Keratinocyte (primary cell): ENCODE results near the gene CDYL.

Experiments used
- EZH2 ChIP-seq: IDR thresholded peaks from one replicate; pipeline ENCODE4 v1.6.1; 2012; ENCODE audit warnings: inconsistent platforms, mild to moderate bottlenecking, low read length, moderate library complexity
- TF ChIP-seq, protein P1 (sequence below), 3 experiments: IDR thresholded peaks in 1 of 3; conservative IDR thresholded peaks in 1 of 3; optimal IDR thresholded peaks in 1 of 3; 2 replicates in 2 of 3; 3 replicates in 1 of 3; pipeline versions ENCODE3 to v1.5.1; 2011; ENCODE audit warnings: low read length in 3 of 3, mild to moderate bottlenecking in 3 of 3, moderate library complexity in 2 of 3, control low read depth in 1 of 3, inconsistent platforms in 1 of 3; ENCODE audit not compliant: insufficient read depth in 2 of 3; ENCODE audit errors: extremely low read depth in 1 of 3

DNA sequence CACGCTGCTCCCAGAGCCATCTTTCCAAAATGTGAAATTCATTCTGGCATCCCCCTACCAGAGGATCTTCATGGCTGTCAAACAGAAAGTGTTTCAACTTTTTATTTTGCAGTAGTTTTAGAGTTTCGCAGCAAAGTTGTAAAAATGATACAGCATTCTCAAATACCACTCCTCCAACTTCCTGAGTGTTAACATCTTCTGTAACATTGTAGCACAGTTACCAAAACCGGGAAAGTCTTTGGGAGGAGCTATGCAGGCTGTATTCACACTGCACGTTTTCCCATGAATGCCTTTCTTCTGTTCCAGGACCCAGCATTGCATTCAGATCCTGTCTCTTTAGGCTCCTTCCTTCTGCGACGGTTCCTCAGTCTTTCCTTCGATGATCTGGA lies 30.1 kb downstream of the CDYL start:
- TF ChIP-seq EZH2 = no peak
- TF ChIP-seq, protein P1, sequence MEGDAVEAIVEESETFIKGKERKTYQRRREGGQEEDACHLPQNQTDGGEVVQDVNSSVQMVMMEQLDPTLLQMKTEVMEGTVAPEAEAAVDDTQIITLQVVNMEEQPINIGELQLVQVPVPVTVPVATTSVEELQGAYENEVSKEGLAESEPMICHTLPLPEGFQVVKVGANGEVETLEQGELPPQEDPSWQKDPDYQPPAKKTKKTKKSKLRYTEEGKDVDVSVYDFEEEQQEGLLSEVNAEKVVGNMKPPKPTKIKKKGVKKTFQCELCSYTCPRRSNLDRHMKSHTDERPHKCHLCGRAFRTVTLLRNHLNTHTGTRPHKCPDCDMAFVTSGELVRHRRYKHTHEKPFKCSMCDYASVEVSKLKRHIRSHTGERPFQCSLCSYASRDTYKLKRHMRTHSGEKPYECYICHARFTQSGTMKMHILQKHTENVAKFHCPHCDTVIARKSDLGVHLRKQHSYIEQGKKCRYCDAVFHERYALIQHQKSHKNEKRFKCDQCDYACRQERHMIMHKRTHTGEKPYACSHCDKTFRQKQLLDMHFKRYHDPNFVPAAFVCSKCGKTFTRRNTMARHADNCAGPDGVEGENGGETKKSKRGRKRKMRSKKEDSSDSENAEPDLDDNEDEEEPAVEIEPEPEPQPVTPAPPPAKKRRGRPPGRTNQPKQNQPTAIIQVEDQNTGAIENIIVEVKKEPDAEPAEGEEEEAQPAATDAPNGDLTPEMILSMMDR (optimal IDR thresholded peaks at IDR 0.05 in 1 of 3, IDR thresholded peaks at IDR 0.05 in 1 of 3, conservative IDR thresholded peaks at IDR 0.05 in 1 of 3; ENCODE audit: extremely low read depth in 1 of 3, insufficient read depth in 2 of 3, low read length in 3 of 3) = no peak
